AG09319 (cell line): ENCODE measurements around the gene SNORC.

ENCODE experiments used
- DNase-seq: peaks from one replicate; pipeline ENCODE4 v3.0.0-alpha.2; 2010; ENCODE audit warnings: low read depth; ENCODE audit errors: extremely low read depth
- TF ChIP-seq, protein P1 (sequence below): IDR thresholded peaks from 2 replicates; pipeline ENCODE4 v1.5.1; 2011; ENCODE audit warnings: low read depth, mild to moderate bottlenecking, inconsistent platforms, low read length, moderate library complexity

The SNORC gene

DNA sequence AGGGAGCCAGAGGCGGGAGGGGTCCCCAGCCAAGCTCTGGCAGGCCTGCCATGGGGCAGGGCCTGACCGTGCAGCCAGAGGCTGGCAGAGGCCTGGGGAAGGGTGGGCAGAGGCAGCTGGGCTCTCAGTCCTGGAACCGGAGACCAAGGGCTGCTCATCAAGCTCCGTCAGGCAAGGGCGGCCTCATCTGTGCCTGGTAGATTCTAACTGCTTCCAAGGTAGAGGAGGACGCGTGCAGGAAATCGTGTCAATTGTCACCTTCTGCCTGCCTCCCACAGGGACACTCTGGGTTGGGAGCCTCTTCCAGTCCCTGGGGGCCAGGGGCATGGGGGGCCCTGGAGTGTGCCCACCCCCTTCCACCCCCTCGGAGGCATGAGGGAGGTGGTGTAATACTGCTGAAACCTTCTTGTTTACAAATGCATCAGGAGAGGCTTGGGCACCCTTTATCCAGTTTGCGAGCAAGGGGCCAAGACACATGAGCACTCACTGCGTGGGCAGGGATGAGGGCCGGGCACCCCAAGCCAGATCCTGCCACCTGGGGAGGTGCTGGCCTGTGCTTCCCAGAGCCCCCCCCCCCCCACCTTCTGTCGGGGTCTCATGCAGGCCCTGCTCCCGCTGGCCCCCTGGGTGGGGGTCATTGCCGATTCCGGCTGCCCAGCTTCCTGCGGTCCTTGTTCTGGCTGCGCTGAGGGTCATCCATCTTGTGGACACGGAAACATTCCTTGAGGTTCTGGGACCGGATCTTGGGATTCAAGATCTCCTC is 9.0 kb downstream of the SNORC start:
- TF ChIP-seq, protein P1, sequence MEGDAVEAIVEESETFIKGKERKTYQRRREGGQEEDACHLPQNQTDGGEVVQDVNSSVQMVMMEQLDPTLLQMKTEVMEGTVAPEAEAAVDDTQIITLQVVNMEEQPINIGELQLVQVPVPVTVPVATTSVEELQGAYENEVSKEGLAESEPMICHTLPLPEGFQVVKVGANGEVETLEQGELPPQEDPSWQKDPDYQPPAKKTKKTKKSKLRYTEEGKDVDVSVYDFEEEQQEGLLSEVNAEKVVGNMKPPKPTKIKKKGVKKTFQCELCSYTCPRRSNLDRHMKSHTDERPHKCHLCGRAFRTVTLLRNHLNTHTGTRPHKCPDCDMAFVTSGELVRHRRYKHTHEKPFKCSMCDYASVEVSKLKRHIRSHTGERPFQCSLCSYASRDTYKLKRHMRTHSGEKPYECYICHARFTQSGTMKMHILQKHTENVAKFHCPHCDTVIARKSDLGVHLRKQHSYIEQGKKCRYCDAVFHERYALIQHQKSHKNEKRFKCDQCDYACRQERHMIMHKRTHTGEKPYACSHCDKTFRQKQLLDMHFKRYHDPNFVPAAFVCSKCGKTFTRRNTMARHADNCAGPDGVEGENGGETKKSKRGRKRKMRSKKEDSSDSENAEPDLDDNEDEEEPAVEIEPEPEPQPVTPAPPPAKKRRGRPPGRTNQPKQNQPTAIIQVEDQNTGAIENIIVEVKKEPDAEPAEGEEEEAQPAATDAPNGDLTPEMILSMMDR = no peak
- no peak for DNase-seq

DNA sequence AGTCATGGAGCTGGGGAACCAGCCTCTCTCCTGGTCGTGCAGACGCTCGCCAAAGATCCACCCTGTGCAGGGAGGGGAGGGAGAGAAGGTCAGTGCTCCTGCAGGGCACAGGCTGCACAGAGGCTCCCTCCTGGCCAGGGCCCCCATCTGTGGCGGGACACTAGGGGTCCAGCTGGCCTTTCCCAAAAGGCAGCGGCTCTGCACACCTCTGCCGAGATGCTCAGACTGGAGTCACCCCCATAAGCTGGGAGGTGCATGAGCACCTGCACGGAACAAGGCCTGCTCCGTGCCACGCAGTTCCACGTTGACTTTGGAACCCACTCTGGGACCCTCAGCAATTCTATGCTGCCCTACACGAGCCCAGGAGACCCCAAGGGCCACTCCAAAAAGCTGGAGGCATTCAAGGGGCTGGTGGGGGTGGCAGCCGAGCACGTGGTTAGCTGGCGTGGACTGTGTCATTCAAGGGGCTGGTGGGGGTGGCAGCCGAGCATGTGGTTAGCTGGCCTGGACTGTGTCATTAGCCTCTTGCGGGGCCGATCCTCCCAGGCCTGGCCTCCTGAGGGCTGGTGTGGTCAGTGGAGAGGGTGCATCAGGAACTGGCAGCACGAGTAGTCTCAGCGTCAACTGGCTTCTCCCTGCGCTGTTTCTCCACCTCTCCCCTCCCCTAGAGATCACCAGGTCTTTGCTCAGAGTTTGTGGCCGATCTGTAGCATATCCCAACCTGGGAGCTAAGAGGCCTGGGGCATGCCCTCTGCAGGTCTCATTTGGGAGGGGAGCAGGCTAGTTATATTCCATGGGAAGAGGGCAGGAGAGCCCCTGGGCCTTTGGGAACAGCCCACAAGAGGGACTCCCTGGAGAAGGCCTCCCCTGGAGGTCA is 9.8 kb downstream of the SNORC start:
- DNase-seq = no peak
- TF ChIP-seq, protein P1 = no peak

DNA sequence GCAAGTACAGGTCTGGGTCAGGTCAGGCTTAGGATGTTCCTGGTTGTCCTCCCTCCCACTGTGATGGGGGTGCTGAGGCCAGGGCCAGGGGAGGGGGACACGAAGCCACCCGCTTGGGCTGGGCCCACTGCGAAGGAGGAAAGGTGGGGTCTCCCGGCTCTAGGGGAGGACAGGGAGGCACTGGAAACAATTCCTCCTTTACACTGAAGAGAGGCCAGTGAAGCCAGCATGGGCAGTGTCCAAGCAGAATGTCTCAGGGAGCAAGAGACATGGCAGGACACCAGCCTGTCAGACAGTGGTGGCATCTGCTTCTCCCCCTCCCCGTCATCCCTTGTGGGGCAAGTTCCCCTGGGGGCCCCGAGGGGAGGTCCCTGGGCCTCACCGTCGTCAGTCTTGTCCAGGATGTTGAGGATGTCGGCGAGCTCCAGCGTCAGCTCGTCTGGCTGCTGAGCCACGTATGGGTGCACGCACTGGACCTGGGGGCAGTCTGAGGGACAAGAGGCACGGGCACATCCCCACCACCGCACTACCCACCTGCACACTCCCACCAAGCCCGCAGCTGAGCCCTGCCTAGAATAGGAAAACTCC is 10.8 kb downstream of the SNORC start:
- TF ChIP-seq, protein P1 = no peak
- DNase-seq = no peak

DNA sequence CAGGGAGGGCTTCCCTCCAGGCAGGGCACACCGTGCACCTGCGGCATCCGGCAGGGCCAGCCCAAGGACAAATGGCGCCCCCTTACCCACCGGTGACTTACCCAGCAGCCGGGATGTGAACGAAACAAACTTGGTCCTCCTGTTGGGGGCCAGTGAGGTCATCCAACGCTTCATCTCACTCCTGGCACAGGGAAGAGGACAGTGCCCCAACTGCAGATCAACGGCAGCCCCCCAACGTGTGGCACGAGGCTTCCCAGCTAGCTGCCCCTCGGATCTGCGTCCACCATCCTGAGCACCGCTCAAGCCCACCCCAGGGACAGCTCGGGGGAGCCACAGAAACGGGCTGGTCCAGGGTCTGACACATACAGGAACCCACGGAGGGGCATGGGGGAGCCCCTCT is 12.0 kb downstream of the SNORC start:
- TF ChIP-seq, protein P1 = no peak
- no peak for DNase-seq

DNA sequence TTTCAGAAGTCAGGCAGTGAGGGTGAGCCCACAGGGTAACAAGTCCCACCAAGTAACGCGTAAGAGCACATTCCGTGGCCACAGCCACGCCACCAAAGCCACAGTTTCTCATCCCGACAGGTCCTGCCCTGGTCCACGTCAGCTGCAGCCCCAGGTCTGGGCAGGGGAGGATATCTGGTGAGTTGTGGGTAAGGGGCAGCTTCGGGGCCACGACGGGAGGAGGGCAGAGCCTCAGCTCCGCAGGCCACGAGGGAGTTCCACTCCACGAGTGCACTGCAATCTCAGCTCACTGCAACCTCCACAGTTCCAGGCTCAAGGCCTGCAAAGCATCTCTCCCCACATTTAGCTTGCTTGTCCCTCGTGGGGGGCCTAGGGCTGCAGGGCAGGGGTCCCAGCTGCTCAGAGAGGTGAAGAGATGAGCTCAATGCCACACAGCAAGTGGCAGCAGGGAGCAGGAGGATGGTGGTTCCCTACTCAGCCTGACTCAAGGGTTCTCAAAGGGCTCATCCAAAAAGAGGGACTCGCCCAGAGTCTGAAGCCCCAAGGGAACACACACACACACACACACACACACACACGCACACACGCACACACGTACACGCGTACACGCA is 12.5 kb downstream of the SNORC start:
- TF ChIP-seq, protein P1 = no peak
- no peak for DNase-seq

DNA sequence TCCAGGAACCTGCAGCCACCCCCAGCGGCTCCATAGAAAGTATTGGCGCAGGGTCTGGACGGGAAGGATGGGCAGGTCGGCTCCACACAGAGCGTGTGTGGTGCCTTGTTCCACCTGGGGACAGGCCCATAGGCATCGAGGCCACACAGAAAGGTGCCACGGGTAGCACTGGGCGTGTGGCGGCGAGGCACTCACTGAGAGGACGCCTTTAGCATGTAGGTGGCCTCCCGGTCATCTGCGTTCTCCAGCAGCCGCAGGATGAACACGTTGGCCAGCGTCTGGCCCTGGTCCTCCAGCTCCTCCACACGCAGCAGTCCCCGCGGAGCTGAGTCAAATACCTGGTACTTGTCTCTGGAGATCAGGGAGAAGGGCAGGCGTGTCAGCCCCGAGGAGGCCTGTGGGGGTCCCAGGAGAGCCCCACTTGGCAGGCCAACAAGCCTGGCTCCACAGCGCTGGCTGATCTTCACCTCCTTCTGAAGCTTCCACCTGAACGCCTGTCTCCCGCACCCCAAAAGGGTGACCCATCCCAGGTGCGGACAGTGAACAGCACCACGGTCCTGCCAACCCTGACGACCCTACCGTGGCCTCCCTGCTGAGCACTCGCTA is 13.2 kb downstream of the SNORC start:
- DNase-seq = no peak
- TF ChIP-seq, protein P1 = no peak
